ENCODE measurements around the gene VANGL2.

DNA sequence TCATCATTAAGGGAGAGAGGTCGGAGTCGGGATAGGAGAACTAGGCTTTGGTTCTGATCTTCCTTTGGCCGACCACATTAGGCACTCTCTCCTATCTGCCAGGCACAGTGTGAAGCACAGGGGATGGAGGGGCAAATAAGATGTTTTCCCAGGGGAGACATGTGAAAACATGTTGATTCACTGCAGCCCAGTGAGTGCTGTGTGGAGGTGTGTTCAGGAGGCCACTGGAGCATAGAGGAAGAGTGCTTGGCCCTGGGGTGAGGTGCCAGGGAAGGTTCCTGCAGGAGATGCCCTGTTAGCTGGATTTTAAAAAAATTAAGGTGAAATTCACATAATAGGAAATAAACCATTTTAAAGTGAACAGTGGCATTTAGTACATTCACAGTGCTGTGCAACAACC is 3.7 kb downstream of the VANGL2 start:
- TF ChIP-seq EZH2 (IDR thresholded peaks at IDR 0.05; ENCODE audit: borderline replicate concordance, low read length), result no peak
- TF ChIP-seq, protein P1, sequence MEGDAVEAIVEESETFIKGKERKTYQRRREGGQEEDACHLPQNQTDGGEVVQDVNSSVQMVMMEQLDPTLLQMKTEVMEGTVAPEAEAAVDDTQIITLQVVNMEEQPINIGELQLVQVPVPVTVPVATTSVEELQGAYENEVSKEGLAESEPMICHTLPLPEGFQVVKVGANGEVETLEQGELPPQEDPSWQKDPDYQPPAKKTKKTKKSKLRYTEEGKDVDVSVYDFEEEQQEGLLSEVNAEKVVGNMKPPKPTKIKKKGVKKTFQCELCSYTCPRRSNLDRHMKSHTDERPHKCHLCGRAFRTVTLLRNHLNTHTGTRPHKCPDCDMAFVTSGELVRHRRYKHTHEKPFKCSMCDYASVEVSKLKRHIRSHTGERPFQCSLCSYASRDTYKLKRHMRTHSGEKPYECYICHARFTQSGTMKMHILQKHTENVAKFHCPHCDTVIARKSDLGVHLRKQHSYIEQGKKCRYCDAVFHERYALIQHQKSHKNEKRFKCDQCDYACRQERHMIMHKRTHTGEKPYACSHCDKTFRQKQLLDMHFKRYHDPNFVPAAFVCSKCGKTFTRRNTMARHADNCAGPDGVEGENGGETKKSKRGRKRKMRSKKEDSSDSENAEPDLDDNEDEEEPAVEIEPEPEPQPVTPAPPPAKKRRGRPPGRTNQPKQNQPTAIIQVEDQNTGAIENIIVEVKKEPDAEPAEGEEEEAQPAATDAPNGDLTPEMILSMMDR (conservative IDR thresholded peaks at IDR 0.05 in 1 of 2, IDR thresholded peaks at IDR 0.05 in 1 of 2; ENCODE audit: extremely low read depth in 1 of 2, insufficient read depth in 1 of 2, low read depth in 1 of 2, low read length in 2 of 2), result no peak

All from mammary epithelial cell (primary cell).